MCF 10A (cell line): ENCODE measurements around the gene ABCB11. TPM values are rescaled to one million over a fixed set of nuclear protein-coding genes. Genes with fewer than 3 reads are reported as not detected.
"Not testable (repeated sequence)": the region's sequence is repeated elsewhere in the genome, so short reads cannot be mapped to it uniquely, and the experiment has no call there.

Source experiments
- BruUV-seq: library from RNA; stranded (reverse); fragments of 400-500 nt; replicated peaks from 2 replicates; lab custom pipeline; 2021; lab: Mats Ljungman, UMichigan
- CTCF ChIA-PET: fragments of 300-600 bp; sonication (Branson Sonifier 250); formaldehyde crosslinking; extraction: SDS; loops from one replicate; lab custom pipeline; 2021; ENCODE audit warnings: antibody characterized with exemption, inconsistent platforms; lab: Yijun Ruan, JAX
- POLR2A ChIA-PET: fragments of 300-600, 350-650 bp; sonication (Branson Sonifier 250); formaldehyde crosslinking; extraction: SDS; loops from one replicate; lab custom pipeline; 2020; ENCODE audit warnings: antibody characterized with exemption, inconsistent platforms; lab: Yijun Ruan, JAX
- DNase-seq: peaks from one replicate; pipeline ENCODE4 v3.0.0-alpha.2; 2018; ENCODE audit not compliant: unreplicated experiment
- H3K27ac Mint-ChIP-seq: one replicate; pipeline ENCODE4 v1.8.0; 2022; ENCODE audit warnings: mild to moderate bottlenecking, low read depth, mixed read lengths; ENCODE audit not compliant: unreplicated experiment
- H3K27me3 Mint-ChIP-seq: one replicate; pipeline ENCODE4 v1.8.0; 2022; ENCODE audit warnings: mixed read lengths; ENCODE audit not compliant: insufficient read depth, unreplicated experiment
- H3K36me3 Mint-ChIP-seq: one replicate; pipeline ENCODE4 v1.8.0; 2022; ENCODE audit warnings: mild to moderate bottlenecking, moderate library complexity, mixed read lengths; ENCODE audit not compliant: insufficient read depth, unreplicated experiment
- H3K4me1 Mint-ChIP-seq: one replicate; pipeline ENCODE4 v1.8.0; 2022; ENCODE audit warnings: mixed read lengths; ENCODE audit not compliant: insufficient read depth, unreplicated experiment
- H3K4me3 Mint-ChIP-seq: one replicate; pipeline ENCODE4 v1.8.0; 2022; ENCODE audit warnings: mild to moderate bottlenecking, moderate library complexity, mixed read lengths; ENCODE audit not compliant: unreplicated experiment
- H3K9me3 Mint-ChIP-seq: one replicate; pipeline ENCODE4 v1.8.0; 2022; ENCODE audit warnings: mixed read lengths; ENCODE audit not compliant: unreplicated experiment
- intact Hi-C: fragments of 100-400 bp; cut with micrococcal nuclease; formaldehyde crosslinking; loops from 2 replicates; pipeline ENCODE4 v1.14.1; 2022
- total RNA-seq: library from RNA; stranded (reverse); gene quantifications from 2 replicates; pipeline ENCODE4 v1.2.3, GENCODE V29; 2022
- TF ChIP-seq, protein P1 (sequence below): fragments of 200-600 bp; IDR thresholded peaks from one replicate; pipeline ENCODE4 v1.8.0; 2022; ENCODE audit warnings: antibody characterized with exemption, mild to moderate bottlenecking; ENCODE audit not compliant: unreplicated experiment

Gene ABCB11
- total RNA-seq, 1 experiment from 2014 or later = not detected

DNA sequence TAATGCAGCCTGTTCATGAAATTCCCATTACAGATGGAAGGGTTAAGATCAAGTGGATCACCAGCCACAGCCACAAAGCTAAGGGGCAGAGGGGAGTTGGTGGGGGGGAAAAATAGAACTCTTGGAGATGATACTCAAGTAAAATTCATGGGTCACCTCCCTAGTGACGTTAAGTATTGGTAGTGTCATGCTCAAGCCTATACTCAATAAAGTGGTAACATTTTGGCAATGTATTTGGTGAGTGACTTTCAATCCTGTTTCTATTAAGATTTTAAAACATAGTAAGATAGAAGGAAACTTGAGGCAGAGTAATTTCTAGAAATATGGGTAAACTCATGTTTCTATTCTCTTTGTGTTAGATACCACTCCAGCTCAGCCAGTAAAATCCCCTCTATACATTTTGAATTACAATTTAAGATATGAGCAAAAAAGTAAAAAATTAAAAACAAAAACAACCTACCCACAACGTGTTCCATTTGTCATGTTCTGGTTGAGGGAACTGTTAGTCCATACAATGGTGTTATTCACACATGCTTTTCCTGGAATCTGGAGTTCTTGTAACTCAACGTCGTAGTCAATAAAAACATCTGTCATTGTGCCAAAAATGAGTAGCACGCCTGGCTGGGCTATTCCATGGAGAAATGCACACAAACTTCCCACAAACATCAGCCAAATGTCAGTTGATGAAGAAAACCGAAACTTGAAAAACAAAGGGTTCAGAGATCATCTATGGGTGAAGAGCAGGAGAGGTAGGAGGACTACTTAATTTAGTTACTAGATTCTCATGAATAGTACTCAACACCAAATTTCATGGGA is 18.1 kb downstream of the ABCB11 start:
- Mint-ChIP-seq H3K4me1 (peaks cover 31% of the 10 kb centered on the region), H3K36me3 (no peaks in the 10 kb centered on the region), H3K27me3 (no peaks in the 10 kb centered on the region), H3K4me3 (no peak overlapping the region), H3K9me3 (no peaks in the 10 kb centered on the region), H3K27ac (peak overlapping the region; percentile 77)
- CTCF ChIA-PET = interaction anchor here (0.6 to 0.9 kb wide), 3 partner anchors 115 to 209 kb away, joined by 3 to 4 read pairs (median 4); no protein-coding TSS in a partner anchor
- no TSS peak for BruUV-seq
- no peak for DNase-seq
- intact Hi-C loops = loop anchor here (1.0 kb wide), 1 partner anchor 21 kb away; no protein-coding TSS in a partner anchor
- POLR2A ChIA-PET = interaction anchor here (1.3 to 3.2 kb wide), 5 partner anchors 12 to 58 kb away, joined by 3 to 35 read pairs (median 5); no protein-coding TSS in a partner anchor
- TF ChIP-seq, protein P1, sequence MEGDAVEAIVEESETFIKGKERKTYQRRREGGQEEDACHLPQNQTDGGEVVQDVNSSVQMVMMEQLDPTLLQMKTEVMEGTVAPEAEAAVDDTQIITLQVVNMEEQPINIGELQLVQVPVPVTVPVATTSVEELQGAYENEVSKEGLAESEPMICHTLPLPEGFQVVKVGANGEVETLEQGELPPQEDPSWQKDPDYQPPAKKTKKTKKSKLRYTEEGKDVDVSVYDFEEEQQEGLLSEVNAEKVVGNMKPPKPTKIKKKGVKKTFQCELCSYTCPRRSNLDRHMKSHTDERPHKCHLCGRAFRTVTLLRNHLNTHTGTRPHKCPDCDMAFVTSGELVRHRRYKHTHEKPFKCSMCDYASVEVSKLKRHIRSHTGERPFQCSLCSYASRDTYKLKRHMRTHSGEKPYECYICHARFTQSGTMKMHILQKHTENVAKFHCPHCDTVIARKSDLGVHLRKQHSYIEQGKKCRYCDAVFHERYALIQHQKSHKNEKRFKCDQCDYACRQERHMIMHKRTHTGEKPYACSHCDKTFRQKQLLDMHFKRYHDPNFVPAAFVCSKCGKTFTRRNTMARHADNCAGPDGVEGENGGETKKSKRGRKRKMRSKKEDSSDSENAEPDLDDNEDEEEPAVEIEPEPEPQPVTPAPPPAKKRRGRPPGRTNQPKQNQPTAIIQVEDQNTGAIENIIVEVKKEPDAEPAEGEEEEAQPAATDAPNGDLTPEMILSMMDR = no peak

DNA sequence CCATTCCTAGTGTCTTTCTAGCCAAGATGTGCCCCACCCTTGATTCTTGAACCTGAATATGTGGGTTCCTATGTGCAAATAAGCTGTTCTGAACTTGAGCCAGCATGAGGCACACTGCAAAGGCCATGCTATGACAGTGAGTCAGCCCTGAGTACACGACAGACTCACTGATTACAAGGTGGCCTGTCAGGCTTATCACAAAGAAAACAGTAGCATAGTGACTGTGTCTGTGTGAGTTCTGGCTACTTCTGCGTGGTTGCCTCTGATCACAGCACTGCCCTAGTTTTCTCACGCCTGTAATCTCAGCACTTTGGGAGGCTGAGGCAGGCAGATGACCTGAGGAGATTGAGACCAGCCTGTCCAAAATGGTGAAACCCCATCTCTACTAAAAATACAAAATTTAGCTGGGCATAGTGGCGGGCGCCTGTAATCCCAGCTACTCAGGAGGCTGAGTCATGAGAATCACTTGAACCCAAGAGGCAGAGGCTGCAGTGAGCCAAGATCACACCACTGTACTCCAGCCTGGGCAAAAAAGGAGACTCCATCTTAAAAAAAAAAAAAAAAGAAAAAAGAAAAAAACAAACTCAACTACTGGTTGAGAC is 18.8 kb downstream of the ABCB11 start:
- not testable (repeated sequence) for H3K27me3 Mint-ChIP-seq, BruUV-seq, H3K4me3 Mint-ChIP-seq, H3K9me3 Mint-ChIP-seq, H3K36me3 Mint-ChIP-seq
- intact Hi-C loops = loop anchor here (1.0 kb wide), 1 partner anchor 20 kb away; no protein-coding TSS in a partner anchor
- POLR2A ChIA-PET = interaction anchor here (0.6 to 3.2 kb wide), 9 partner anchors 13 to 482 kb away, joined by 3 to 35 read pairs (median 4); partner anchors contain the start of gene DHRS9
- Mint-ChIP-seq H3K4me1 (peaks cover 31% of the 10 kb centered on the region), H3K27ac (peak overlapping the region; percentile 77)
- CTCF ChIA-PET = interaction anchor here (0.6 to 0.9 kb wide), 4 partner anchors 116 to 466 kb away, joined by 3 to 4 read pairs (median 3); no protein-coding TSS in a partner anchor
- DNase-seq = peak; percentile 86

DNA sequence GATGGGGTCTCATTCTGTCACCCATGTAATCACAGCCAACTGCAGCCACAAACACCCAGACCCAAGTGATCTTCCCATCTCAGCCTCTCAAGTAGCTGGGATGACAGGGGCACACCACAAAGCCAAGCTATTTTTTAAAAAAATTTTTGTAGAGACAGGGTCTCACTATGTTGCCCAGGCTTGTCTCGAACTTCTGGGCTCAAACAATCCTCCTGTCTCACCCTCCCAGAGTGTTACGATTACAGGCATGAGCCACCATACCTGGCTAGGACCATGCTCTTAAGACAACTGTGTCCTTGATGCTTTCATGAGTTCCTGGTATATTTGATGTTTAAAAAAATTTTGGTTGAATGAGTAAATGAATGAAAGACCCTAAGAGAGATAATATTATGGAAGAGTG is 19.4 kb downstream of the ABCB11 start:
- H3K27me3 Mint-ChIP-seq = no peaks in the 10 kb centered on the region
- no peak overlapping the region for H3K4me3 Mint-ChIP-seq
- no peak overlapping the region for H3K27ac Mint-ChIP-seq
- intact Hi-C loops = loop anchor here (1.0 kb wide), 1 partner anchor 19 kb away; no protein-coding TSS in a partner anchor
- H3K4me1 Mint-ChIP-seq = peaks cover 31% of the 10 kb centered on the region
- ChIA-PET POLR2A (interaction anchor here (0.6 to 3.2 kb wide), 8 partner anchors 14 to 481 kb away, joined by 3 to 35 read pairs (median 3); partner anchors contain the start of gene DHRS9), CTCF (interaction anchor here (0.7 kb wide), 1 partner anchor 191 kb away, joined by 3 read pairs; no protein-coding TSS in a partner anchor)
- BruUV-seq = no TSS peak
- no peaks in the 10 kb centered on the region for H3K9me3 Mint-ChIP-seq
- H3K36me3 Mint-ChIP-seq = no peaks in the 10 kb centered on the region
- DNase-seq = no peak
- TF ChIP-seq, protein P1 = no peak

DNA sequence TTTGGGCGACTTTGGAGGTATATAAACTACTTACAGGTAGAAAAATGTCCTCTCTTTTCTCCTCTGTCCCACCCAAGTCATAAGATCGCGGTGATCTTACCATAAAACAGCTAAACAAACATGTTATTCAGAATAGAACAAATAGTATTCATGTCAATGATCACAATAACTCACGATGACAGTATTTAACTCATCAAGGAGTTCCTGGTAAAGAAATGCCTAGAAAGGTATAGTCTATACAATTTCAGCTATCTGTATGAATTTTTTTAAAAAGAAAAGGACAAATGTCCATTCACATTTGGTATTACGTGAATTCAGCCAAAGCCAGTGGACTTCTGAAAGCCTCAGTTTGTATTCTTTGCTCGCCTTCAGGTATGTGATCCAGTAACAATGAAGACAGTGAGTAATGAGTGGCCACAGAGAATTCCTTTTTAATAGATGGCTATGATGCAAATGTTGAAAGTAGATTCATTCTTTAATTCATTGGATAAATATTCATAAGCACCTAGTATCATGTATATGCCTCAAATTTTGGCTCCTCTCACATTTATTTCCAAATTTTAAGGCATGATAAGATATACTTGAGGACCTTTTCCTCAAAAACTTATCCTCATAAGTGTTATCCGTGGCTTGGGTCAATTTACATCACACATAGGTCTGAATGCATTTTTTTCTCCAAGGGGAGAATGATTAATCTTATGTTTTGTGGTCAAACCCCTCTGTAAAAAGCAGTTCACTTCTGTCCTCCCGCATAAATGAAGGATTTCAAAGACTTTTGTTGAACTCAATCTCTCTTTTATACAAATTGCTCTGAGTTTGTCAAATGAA is 20.3 kb downstream of the ABCB11 start:
- H3K27ac Mint-ChIP-seq = no peak overlapping the region
- no peak for DNase-seq
- no peaks in the 10 kb centered on the region for H3K27me3 Mint-ChIP-seq
- CTCF ChIA-PET = interaction anchor here (1.3 kb wide), 1 partner anchor 19 kb away, joined by 3 read pairs; no protein-coding TSS in a partner anchor
- POLR2A ChIA-PET = interaction anchor here (1.3 to 3.2 kb wide), 2 partner anchors 13 to 18 kb away, joined by 3 to 35 read pairs; no protein-coding TSS in a partner anchor
- TF ChIP-seq, protein P1 = no peak
- BruUV-seq = no TSS peak
- peaks cover 26% of the 10 kb centered on the region for H3K4me1 Mint-ChIP-seq
- H3K4me3 Mint-ChIP-seq = no peak overlapping the region
- H3K9me3 Mint-ChIP-seq = no peaks in the 10 kb centered on the region
- no peaks in the 10 kb centered on the region for H3K36me3 Mint-ChIP-seq
- intact Hi-C loops = no loop called here
